K562 (cell line): Measurements from ENCODE around the gene CCDC148.

Experiments used
- BRCA1 ChIP-seq, 2 experiments: fragments of 450-650 bp in 1 of 2; sonication (generic) in 1 of 2; formaldehyde crosslinking in 1 of 2; IDR thresholded peaks; 2 replicates each; pipeline versions ENCODE4 v1.5.0 to v1.6.1; 2017 to 2020; ENCODE audit warnings: mild to moderate bottlenecking in 1 of 2, missing genetic modification reagents in 1 of 2
- EP300 ChIP-seq: IDR thresholded peaks from 2 replicates; pipeline ENCODE4 v1.6.1; 2012; ENCODE audit warnings: low read length, improper control_type of control experiment
- GABPB2 ChIP-seq: fragments of 250-450 bp; sonication (Bioruptor Pico); conservative IDR thresholded peaks from 2 replicates; pipeline ENCODE4 v1.5.1; 2021; ENCODE audit warnings: mild to moderate bottlenecking
- NFIC ChIP-seq: fragments of 450-650 bp; IDR thresholded peaks from 2 replicates; pipeline ENCODE4 v1.6.1; 2017; ENCODE audit warnings: mild to moderate bottlenecking, inconsistent platforms
- RBBP5 ChIP-seq: fragments of 200-600 bp; sonication (generic); IDR thresholded peaks from 2 replicates; pipeline ENCODE4 v1.6.1; 2012; ENCODE audit warnings: borderline replicate concordance, mild to moderate bottlenecking, low read length, control low read depth, inconsistent platforms; ENCODE audit not compliant: insufficient read depth, poor library complexity, severe bottlenecking
- TBP ChIP-seq: optimal IDR thresholded peaks from 2 replicates; pipeline ENCODE3; 2011; ENCODE audit warnings: low read depth, low read length, improper control_type of control experiment
- ZNF174 ChIP-seq: fragments of 250-450 bp; sonication (Bioruptor Pico); IDR thresholded peaks from 2 replicates; pipeline ENCODE4 v1.4.0; 2020; ENCODE audit warnings: mild to moderate bottlenecking
- TF ChIP-seq, protein P1 (sequence below): sonication (generic); formaldehyde crosslinking; IDR thresholded peaks from 2 replicates; pipeline ENCODE4 v1.8.1; 2023; ENCODE audit warnings: mild to moderate bottlenecking, missing genetic modification reagents
- TF ChIP-seq, protein P2 (sequence below): sonication (generic); formaldehyde crosslinking; IDR thresholded peaks from 2 replicates; pipeline ENCODE4 v1.8.0; 2023; ENCODE audit warnings: mild to moderate bottlenecking, missing genetic modification reagents
- TF ChIP-seq, protein P3 (sequence below), 3 experiments: IDR thresholded peaks in 2 of 3; conservative IDR thresholded peaks in 1 of 3; 2 replicates each; pipeline ENCODE4 v1.5.1; 2011 to 2012; ENCODE audit warnings: low read length in 3 of 3, mild to moderate bottlenecking in 3 of 3, control low read depth in 2 of 3, improper control_type of control experiment in 1 of 3, inconsistent platforms in 1 of 3, low read depth in 1 of 3, mixed read lengths in 1 of 3, moderate library complexity in 1 of 3; ENCODE audit not compliant: insufficient read depth in 2 of 3

DNA sequence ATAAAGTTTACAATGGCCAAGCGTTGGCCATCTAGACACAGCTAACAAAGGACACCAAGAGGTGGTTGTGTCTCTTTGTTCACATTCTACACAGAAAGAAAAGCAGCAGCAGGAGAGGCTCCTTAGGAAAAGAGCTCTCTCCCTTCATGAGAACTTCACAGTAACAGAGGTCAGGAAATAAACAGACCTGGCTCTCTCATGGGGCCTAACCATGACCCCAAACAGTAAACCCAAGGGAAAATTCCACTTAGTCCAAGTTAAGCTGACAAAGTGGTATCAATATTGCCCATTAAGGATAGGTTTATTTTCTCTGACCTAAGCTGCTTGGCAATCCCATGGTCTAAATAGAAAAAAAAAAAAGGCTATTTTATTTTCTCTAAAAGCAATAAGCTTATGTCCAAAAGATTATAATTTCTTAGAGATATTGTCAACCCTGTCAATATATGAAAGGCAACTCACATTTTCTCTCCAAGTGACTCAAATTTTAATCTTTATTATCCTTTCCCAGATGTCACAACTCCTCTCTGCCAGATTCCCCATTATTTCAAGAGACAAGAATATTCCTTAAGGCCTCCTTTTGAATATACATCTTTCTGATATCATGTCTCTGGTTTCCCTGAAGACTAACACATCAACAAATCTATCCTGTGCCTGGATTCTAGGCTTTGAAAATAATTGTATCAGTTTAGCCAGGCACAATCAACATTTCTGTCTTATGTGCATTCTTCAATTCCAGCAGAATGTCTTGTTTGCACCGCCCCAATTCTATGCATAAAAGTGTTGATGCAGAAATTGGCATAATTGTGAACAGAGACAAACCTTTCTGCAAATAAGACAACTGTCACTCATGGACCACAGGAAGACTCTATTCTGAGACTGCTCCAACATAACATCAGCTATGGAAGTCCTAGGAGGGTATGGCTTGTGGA, 263.8 kb downstream of the CCDC148 start:
- no peak for TF ChIP-seq EP300
- TF ChIP-seq ZNF174 (CRISPR knock-in tag) = no peak
- TF ChIP-seq, protein P1, sequence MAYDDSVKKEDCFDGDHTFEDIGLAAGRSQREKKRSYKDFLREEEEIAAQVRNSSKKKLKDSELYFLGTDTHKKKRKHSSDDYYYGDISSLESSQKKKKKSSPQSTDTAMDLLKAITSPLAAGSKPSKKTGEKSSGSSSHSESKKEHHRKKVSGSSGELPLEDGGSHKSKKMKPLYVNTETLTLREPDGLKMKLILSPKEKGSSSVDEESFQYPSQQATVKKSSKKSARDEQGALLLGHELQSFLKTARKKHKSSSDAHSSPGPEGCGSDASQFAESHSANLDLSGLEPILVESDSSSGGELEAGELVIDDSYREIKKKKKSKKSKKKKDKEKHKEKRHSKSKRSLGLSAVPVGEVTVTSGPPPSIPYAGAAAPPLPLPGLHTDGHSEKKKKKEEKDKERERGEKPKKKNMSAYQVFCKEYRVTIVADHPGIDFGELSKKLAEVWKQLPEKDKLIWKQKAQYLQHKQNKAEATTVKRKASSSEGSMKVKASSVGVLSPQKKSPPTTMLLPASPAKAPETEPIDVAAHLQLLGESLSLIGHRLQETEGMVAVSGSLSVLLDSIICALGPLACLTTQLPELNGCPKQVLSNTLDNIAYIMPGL (CRISPR knock-in tag) = no peak
- TF ChIP-seq BRCA1 (IDR thresholded peaks at IDR 0.05) = no peak
- TF ChIP-seq BRCA1 (CRISPR knock-in tag; IDR thresholded peaks at IDR 0.05) = no peak
- TF ChIP-seq, protein P2, sequence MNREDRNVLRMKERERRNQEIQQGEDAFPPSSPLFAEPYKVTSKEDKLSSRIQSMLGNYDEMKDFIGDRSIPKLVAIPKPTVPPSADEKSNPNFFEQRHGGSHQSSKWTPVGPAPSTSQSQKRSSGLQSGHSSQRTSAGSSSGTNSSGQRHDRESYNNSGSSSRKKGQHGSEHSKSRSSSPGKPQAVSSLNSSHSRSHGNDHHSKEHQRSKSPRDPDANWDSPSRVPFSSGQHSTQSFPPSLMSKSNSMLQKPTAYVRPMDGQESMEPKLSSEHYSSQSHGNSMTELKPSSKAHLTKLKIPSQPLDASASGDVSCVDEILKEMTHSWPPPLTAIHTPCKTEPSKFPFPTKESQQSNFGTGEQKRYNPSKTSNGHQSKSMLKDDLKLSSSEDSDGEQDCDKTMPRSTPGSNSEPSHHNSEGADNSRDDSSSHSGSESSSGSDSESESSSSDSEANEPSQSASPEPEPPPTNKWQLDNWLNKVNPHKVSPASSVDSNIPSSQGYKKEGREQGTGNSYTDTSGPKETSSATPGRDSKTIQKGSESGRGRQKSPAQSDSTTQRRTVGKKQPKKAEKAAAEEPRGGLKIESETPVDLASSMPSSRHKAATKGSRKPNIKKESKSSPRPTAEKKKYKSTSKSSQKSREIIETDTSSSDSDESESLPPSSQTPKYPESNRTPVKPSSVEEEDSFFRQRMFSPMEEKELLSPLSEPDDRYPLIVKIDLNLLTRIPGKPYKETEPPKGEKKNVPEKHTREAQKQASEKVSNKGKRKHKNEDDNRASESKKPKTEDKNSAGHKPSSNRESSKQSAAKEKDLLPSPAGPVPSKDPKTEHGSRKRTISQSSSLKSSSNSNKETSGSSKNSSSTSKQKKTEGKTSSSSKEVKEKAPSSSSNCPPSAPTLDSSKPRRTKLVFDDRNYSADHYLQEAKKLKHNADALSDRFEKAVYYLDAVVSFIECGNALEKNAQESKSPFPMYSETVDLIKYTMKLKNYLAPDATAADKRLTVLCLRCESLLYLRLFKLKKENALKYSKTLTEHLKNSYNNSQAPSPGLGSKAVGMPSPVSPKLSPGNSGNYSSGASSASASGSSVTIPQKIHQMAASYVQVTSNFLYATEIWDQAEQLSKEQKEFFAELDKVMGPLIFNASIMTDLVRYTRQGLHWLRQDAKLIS = no peak
- no peak for TF ChIP-seq GABPB2 (CRISPR knock-in tag)
- TF ChIP-seq RBBP5 = no peak
- TF ChIP-seq NFIC = no peak
- no peak for TF ChIP-seq TBP
- TF ChIP-seq, protein P3, sequence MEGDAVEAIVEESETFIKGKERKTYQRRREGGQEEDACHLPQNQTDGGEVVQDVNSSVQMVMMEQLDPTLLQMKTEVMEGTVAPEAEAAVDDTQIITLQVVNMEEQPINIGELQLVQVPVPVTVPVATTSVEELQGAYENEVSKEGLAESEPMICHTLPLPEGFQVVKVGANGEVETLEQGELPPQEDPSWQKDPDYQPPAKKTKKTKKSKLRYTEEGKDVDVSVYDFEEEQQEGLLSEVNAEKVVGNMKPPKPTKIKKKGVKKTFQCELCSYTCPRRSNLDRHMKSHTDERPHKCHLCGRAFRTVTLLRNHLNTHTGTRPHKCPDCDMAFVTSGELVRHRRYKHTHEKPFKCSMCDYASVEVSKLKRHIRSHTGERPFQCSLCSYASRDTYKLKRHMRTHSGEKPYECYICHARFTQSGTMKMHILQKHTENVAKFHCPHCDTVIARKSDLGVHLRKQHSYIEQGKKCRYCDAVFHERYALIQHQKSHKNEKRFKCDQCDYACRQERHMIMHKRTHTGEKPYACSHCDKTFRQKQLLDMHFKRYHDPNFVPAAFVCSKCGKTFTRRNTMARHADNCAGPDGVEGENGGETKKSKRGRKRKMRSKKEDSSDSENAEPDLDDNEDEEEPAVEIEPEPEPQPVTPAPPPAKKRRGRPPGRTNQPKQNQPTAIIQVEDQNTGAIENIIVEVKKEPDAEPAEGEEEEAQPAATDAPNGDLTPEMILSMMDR (IDR thresholded peaks at IDR 0.05 in 2 of 3, conservative IDR thresholded peaks at IDR 0.05 in 1 of 3; ENCODE audit: insufficient read depth in 2 of 3, low read depth in 1 of 3, low read length in 3 of 3) = no peak
